Measurements from ENCODE around the gene PDE9A. TPM values are rescaled to one million over a fixed set of nuclear protein-coding genes. Genes with fewer than 3 reads are reported as not detected.

Gene PDE9A
- total and polyA plus RNA-seq, 8 donors, result 1.2 to 14.4 (median 5.0) TPM

DNA sequence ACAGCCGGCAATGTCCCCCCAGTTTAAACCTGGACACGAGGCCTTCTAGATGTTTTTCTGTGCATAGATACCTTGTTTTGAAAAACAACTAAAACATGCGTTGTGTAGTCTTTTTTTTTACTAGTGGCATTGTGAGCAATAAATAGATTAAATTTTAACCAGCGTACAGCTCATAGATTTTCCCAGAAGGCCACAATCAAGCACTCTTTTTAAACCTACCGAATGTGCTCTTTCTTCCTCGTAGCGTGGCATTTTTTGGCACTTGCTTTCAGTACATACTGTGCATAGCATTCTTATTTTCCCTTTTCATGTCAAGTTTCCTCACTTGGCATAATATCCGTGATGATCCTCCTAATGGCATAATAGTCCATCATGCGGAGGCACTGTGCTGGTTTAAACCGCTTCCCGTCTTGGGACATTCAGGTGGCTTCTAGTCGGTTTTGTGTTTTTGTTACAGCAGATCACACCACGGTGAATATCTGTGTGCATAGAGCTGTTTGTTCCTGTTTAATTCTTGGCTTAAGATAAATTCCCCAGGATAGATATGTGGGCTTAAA, 95.3 kb downstream of the PDE9A start:
- Histone ChIP-seq H3K36me3 (no peaks in the 10 kb centered on the region), H3K4me1 (peaks cover 0 to 8% (median 0%) of the 10 kb centered on the region in 3 donors), H3K27me3 (no peaks in the 10 kb centered on the region), H3K27ac (peak overlapping the region in 2 of 4 donors; percentile 61 to 62), H3K4me3 (no peak overlapping the region), H3K9me3 (no peaks in the 10 kb centered on the region)
- intact Hi-C loops (cut with DNase I), result no loop called here
- FAIRE-seq (no peak), ATAC-seq (peak in 3 of 4 donors; percentile 13 to 60 (median 50)), DNase-seq (no peak)
- WGBS, 2 donors, result 40 to 41% methylated on average over 13 of the region's 13 CpGs
- TF ChIP-seq CTCF (IDR thresholded peaks at IDR 0.05), result no peak

- Histone ChIP-seq H3K27me3 (no peaks in the 10 kb centered on the region), H3K4me3 (no peak overlapping the region), H3K27ac (no peak overlapping the region), H3K9me3 (no peaks in the 10 kb centered on the region), H3K36me3 (no peaks in the 10 kb centered on the region), H3K4me1 (peaks cover 0 to 8% (median 0%) of the 10 kb centered on the region in 3 donors)
- WGBS, 2 donors, result 70 to 79% methylated on average over 23 of the region's 23 CpGs
- FAIRE-seq (no peak), DNase-seq (peak in 1 of 6 donors; percentile 47), ATAC-seq (no peak)
- no peak for TF ChIP-seq CTCF (IDR thresholded peaks at IDR 0.05)
- intact Hi-C loops (cut with DNase I), result no loop called here
Observed at GRCh38 chr21:42750737-42751530, 97.5 kb downstream of the PDE9A start.

DNA sequence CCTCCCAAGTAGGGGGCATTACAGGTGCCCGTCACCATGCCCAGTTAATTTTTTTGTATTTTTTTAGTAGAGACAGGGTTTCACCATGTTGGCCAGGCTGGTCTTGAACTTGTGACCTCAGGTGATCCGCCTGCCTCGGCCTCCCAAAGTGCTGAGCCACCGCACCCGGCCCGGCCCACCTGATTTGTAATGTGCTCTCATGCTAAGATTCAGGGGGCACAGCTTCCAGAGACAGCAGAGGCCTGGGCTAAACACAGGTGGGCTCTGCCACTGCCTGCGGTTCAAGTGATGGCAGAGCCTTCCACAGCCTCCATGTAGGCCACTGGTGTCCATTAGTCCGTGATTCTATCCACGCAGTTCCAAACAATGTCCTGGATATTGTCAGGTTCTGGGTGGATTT, 98.4 kb downstream of the PDE9A start:
- no peak for TF ChIP-seq CTCF (IDR thresholded peaks at IDR 0.05)
- no peaks in the 10 kb centered on the region for H3K27me3 ChIP-seq
- DNase-seq (peak in 1 of 6 donors; percentile 15), FAIRE-seq (no peak), ATAC-seq (no peak)
- intact Hi-C loops (cut with DNase I), result no loop called here
- H3K27ac ChIP-seq, result no peak overlapping the region
- H3K9me3 ChIP-seq, result no peaks in the 10 kb centered on the region
- H3K36me3 ChIP-seq, result no peaks in the 10 kb centered on the region
- WGBS, 2 donors, result 79 to 86% methylated on average over 9 of the region's 9 CpGs
- no peak overlapping the region for H3K4me3 ChIP-seq
- peaks cover 0 to 8% (median 0%) of the 10 kb centered on the region in 3 donors for H3K4me1 ChIP-seq

- Histone ChIP-seq H3K4me3 (no peak overlapping the region), H3K9me3 (no peaks in the 10 kb centered on the region), H3K27me3 (no peaks in the 10 kb centered on the region), H3K27ac (no peak overlapping the region), H3K4me1 (no peaks in the 10 kb centered on the region), H3K36me3 (no peaks in the 10 kb centered on the region)
- WGBS, 2 donors, result 83 to 92% methylated on average over 15 of the region's 15 CpGs
- FAIRE-seq, result no peak
- intact Hi-C loops (cut with DNase I), result no loop called here
- no peak for TF ChIP-seq CTCF (IDR thresholded peaks at IDR 0.05)
- DNase-seq, result no peak
- ATAC-seq, result no peak
Observed at GRCh38 chr21:42753804-42754203, 100.4 kb downstream of the PDE9A start.

All from pancreas (tissue), 10 donors.